ENCODE measurements around the gene ZFC3H1. TPM values are rescaled to one million over a fixed set of nuclear protein-coding genes. Genes with fewer than 3 reads are reported as not detected.
A peak's percentile ranks its signal among the peaks of the same experiment; 100 is the strongest.

ZFC3H1 gene
- 31.1 and 45.8 TPM in 2 replicates for total RNA-seq (2014; rRNA removed; shearing (Covaris generic))
- total RNA-seq (2022), result 66.8 and 75.9 TPM in 2 replicates
- percentile 94 among the genes with signal in this experiment for Bru-seq, nascent RNA
- BruChase-seq, experiment 1, labeled RNA remaining after a 6-hour chase, result percentile 86 among the genes with signal in this experiment
- percentile 95 among the genes with signal in this experiment for BruChase-seq, experiment 2, labeled RNA remaining after a 2-hour chase
- long read RNA-seq, full-length matches to known transcripts, result 17 of 33 reads
- long read RNA-seq, partial matches to known transcripts, result 9 of 33 reads
- long read RNA-seq, other reads (novel, unspliced or antisense), result 7 of 33 reads

GRCh38 chr12:71663561-71664410 is at the start of gene ZFC3H1, which contains the start of gene THAP2:
Gene ZFC3H1 (minus strand): TSS chr12:71663848. CDS start chr12:71663610, 238 bp downstream.
Gene THAP2 (plus strand): TSS chr12:71664301. CDS start chr12:71664510, 209 bp downstream.
- Histone ChIP-seq H3K27ac (ENCODE audit: low read depth, low read length, poor library complexity, severe bottlenecking) (peak within 1 kb of the TSS; percentile 87), H3K4me2 (ENCODE audit: low read length) (peak within 1 kb of the TSS; percentile 92), H4K20me1 (ENCODE audit: insufficient read depth, low read length) (peaks cover 23% of the 10 kb centered on the region), H3K79me2 (ENCODE audit: insufficient read depth, low read depth, low read length) (peaks cover 73% of the 10 kb centered on the region), H2AFZ (ENCODE audit: low read length) (peak within 1 kb of the TSS; percentile 65), H3K4me1 (ENCODE audit: insufficient read depth, low read length, poor library complexity, severe bottlenecking) (peaks cover 31% of the 10 kb centered on the region), H3K9me3 (ENCODE audit: low read length) (no peaks in the 10 kb centered on the region), H3K4me3 (ENCODE audit: low read depth, low read length, poor library complexity, severe bottlenecking) (peak within 1 kb of the TSS; percentile 84), H3K9me2 (ENCODE audit: insufficient read depth, low read length) (no peaks in the 10 kb centered on the region), H3K36me3 (ENCODE audit: insufficient read depth, low read length) (peaks cover 46% of the 10 kb centered on the region)
- ChIA-PET CTCF (ENCODE audit: unreplicated experiment) (interaction anchor here (0.8 to 1.5 kb wide), 5 partner anchors 21 to 94 kb away, joined by 3 to 5 read pairs (median 4); no protein-coding TSS in a partner anchor), POLR2A (interaction anchor here (0.6 to 4.2 kb wide), 24 partner anchors 9 to 179 kb away, joined by 3 to 105 read pairs (median 4); partner anchors contain the start of genes RAB21 and TMEM19)
- TF ChIP-seq CTCF (conservative IDR thresholded peaks at IDR 0.05; ENCODE audit: low read length), result peak; percentile 65
- no peak for TF ChIP-seq EZH2phosphoT487 (IDR thresholded peaks at IDR 0.05; ENCODE audit: borderline replicate concordance, low read depth, low read length)
- no TSS peak for BruUV-seq (replicated peaks)
- DNase-seq (ENCODE audit: low spot score), result peak; percentile 99
- intact Hi-C loops (cut with micrococcal nuclease; ENCODE audit: unreplicated experiment), result loop anchor here (2.0 to 10.0 kb wide), 2 partner anchors 91 to 181 kb away; partner anchors contain the start of gene RAB21

GRCh38 chr12:71710276-71711125 is 46.9 kb upstream of the ZFC3H1 start:
- ChIA-PET CTCF (ENCODE audit: unreplicated experiment) (no interaction called here), POLR2A (interaction anchor here (0.9 kb wide), 1 partner anchor 15 kb away, joined by 3 read pairs; no protein-coding TSS in a partner anchor)
- BruUV-seq (replicated peaks), result no TSS peak
- Histone ChIP-seq H3K27ac (ENCODE audit: low read depth, low read length, poor library complexity, severe bottlenecking) (no peak overlapping the region), H3K4me2 (ENCODE audit: low read length) (no peak overlapping the region), H4K20me1 (ENCODE audit: insufficient read depth, low read length) (no peaks in the 10 kb centered on the region), H3K79me2 (ENCODE audit: insufficient read depth, low read depth, low read length) (no peaks in the 10 kb centered on the region), H3K9me2 (ENCODE audit: insufficient read depth, low read length) (no peaks in the 10 kb centered on the region), H3K9me3 (ENCODE audit: low read length) (peaks cover 8% of the 10 kb centered on the region; the same call in 1 of the 2 replicates), H3K4me3 (ENCODE audit: low read depth, low read length, poor library complexity, severe bottlenecking) (no peak overlapping the region), H3K4me1 (ENCODE audit: insufficient read depth, low read length, poor library complexity, severe bottlenecking) (no peaks in the 10 kb centered on the region), H3K36me3 (ENCODE audit: insufficient read depth, low read length) (peaks cover 26% of the 10 kb centered on the region), H2AFZ (ENCODE audit: low read length) (no peak overlapping the region)
- TF ChIP-seq EZH2phosphoT487 (IDR thresholded peaks at IDR 0.05; ENCODE audit: borderline replicate concordance, low read depth, low read length) (no peak), CTCF (conservative IDR thresholded peaks at IDR 0.05; ENCODE audit: low read length) (no peak)
- intact Hi-C loops (cut with micrococcal nuclease; ENCODE audit: unreplicated experiment), result no loop called here
- no peak for DNase-seq (ENCODE audit: low spot score)

Measured in OCI-LY7 (cell line).